Stomach (tissue), 9 donors: ENCODE data around the gene ITGA3. TPM values are rescaled to one million over a fixed set of nuclear protein-coding genes. Genes with fewer than 3 reads are reported as not detected.

Source experiments
- DNase-seq, 2 donors: peaks; one replicate each; pipeline versions ENCODE4 v3.0.0 to v3.0.0-alpha.2; 2013 to 2019
- H3K27ac ChIP-seq, 5 donors: fragments of 200-600 bp in 4 of 5; sonication (generic) in 4 of 5; one replicate each; pipeline ENCODE4 v1.5.1; 2013 to 2019; ENCODE audit warnings: mild to moderate bottlenecking in 1 of 5, moderate library complexity in 1 of 5
- H3K27me3 ChIP-seq, 3 donors: fragments of 200-600 bp; sonication (generic); one replicate each; pipeline ENCODE4 v1.5.1; 2017 to 2019; ENCODE audit warnings: mixed run types in 1 of 3
- H3K36me3 ChIP-seq, 4 donors: fragments of 200-600 bp; sonication (generic); 1 replicate in 3 of 4; 2 replicates in 1 of 4; pipeline ENCODE4 v1.5.1; 2016 to 2019
- H3K4me1 ChIP-seq, 4 donors: fragments of 200-600 bp; sonication (generic); one replicate each; pipeline ENCODE4 v1.5.1; 2016 to 2019
- H3K4me3 ChIP-seq, 4 donors: fragments of 200-600 bp; sonication (generic) in 3 of 4; one replicate each; pipeline ENCODE4 v1.5.1; 2016 to 2019; ENCODE audit warnings: mild to moderate bottlenecking in 1 of 4
- H3K9me3 ChIP-seq, 4 donors: fragments of 200-600 bp; sonication (generic); one replicate each; pipeline ENCODE4 v1.5.1; 2016 to 2019
- CTCF ChIP-seq, 7 experiments: fragments of 450-650 bp in 4 of 7; fragments of 200-600 bp in 3 of 7; sonication (generic) in 3 of 7; IDR thresholded peaks; one replicate each; pipeline ENCODE4 v1.5.1; 2016 to 2019; ENCODE audit warnings: antibody characterized with exemption in 7 of 7, control low read depth in 2 of 7, mild to moderate bottlenecking in 1 of 7
- EP300 ChIP-seq: sonication (generic); formaldehyde crosslinking; IDR thresholded peaks from one replicate; pipeline ENCODE4 v1.6.1; 2017; ENCODE audit warnings: antibody characterized with exemption
- POLR2A ChIP-seq, 4 donors: fragments of 450-650 bp; IDR thresholded peaks; one replicate each; pipeline ENCODE4 v1.6.1; 2016; ENCODE audit warnings: antibody characterized with exemption in 4 of 4, control low read depth in 2 of 4, mild to moderate bottlenecking in 1 of 4, moderate library complexity in 1 of 4
- POLR2AphosphoS5 ChIP-seq, 3 donors: sonication (generic); formaldehyde crosslinking; IDR thresholded peaks; one replicate each; pipeline ENCODE4 v1.6.1; 2016; ENCODE audit warnings: antibody characterized with exemption in 3 of 3
- WGBS, 5 donors: extraction: QIAGEN DNeasy Blood & Tissue Kit in 3 of 5; methylation state at CpG; one replicate each; pipeline versions ENCODE4 v1.1.5 to v1.1.7; 2013 to 2018; 5-methylcytosine and 5-hydroxymethylcytosine counted together
- intact Hi-C: fragments of 100-400 bp; cut with DNase I; formaldehyde crosslinking; loops from one replicate; pipeline ENCODE4 v1.15.1; 2023; ENCODE audit warnings: low total_unique reads
- polyA plus RNA-seq, 3 donors: library from polyadenylated mRNA; stranded (reverse); fragments of 200-250 nt; gene quantifications; one replicate each; pipeline ENCODE4 v1.2.3, GENCODE V29; 2013
- total RNA-seq, 5 donors: library from RNA; depleted of rRNA; stranded (reverse); fragments of >200 nt; gene quantifications; one replicate each; pipeline versions ENCODE4 v1.1.0 to v1.2.3, GENCODE V29; 2014 to 2016
- donor health status: healthy with polysubstance abuse.
- donor health status: Bipolar disorder and iron deficiency.
- donor health status: healthy.

Gene ITGA3
- total and polyA plus RNA-seq, 8 donors = 6.9 to 698 (median 73.9) TPM

GRCh38 chr17:50130559-50131305 is 74.8 kb downstream of the ITGA3 start:
- Histone ChIP-seq H3K27ac (no peak overlapping the region), H3K4me1 (peaks cover 39 to 66% (median 47%) of the 10 kb centered on the region in 4 donors), H3K4me3 (peak overlapping the region; percentile 49 to 60 (median 52)), H3K36me3 (peaks cover 11 to 19% (median 16%) of the 10 kb centered on the region in 4 donors), H3K9me3 (no peaks in the 10 kb centered on the region), H3K27me3 (peaks cover 0 to 41% (median 30%) of the 10 kb centered on the region in 3 donors)
- WGBS, 5 donors = 48 to 66% (median 51%) methylated on average over 12 to 19 of the region's 19 CpGs
- DNase-seq = no peak
- intact Hi-C loops = no loop called here
- no peak for TF ChIP-seq POLR2A (IDR thresholded peaks at IDR 0.05)
- no peak for TF ChIP-seq CTCF (IDR thresholded peaks at IDR 0.05)

- Histone ChIP-seq H3K4me1 (peaks cover 39 to 65% (median 47%) of the 10 kb centered on the region in 4 donors), H3K36me3 (peaks cover 26 to 34% (median 32%) of the 10 kb centered on the region in 4 donors), H3K27me3 (peaks cover 0 to 37% (median 30%) of the 10 kb centered on the region in 3 donors), H3K4me3 (no peak overlapping the region), H3K27ac (peak overlapping the region in 2 of 5 donors; percentile 59 to 64), H3K9me3 (no peaks in the 10 kb centered on the region)
- no peak for DNase-seq
- TF ChIP-seq CTCF (IDR thresholded peaks at IDR 0.05) = no peak
- TF ChIP-seq POLR2AphosphoS5 (IDR thresholded peaks at IDR 0.05) = no peak
- no peak for TF ChIP-seq POLR2A (IDR thresholded peaks at IDR 0.05)
- no peak for TF ChIP-seq EP300
- WGBS, 5 donors = 60 to 79% (median 70%) methylated on average over 3 to 6 of the region's 6 CpGs
- intact Hi-C loops = no loop called here
These were observed 76.3 kb downstream of the ITGA3 start for GRCh38 chr17:50132104-50132794.

- H3K36me3 ChIP-seq = peaks cover 36 to 44% (median 41%) of the 10 kb centered on the region in 4 donors
- intact Hi-C loops = no loop called here
- peak overlapping the region in 4 of 5 donors; percentile 16 to 64 (median 56) for H3K27ac ChIP-seq
- H3K4me1 ChIP-seq = peaks cover 39 to 56% (median 44%) of the 10 kb centered on the region in 4 donors
- TF ChIP-seq CTCF (IDR thresholded peaks at IDR 0.05) = no peak
- TF ChIP-seq POLR2AphosphoS5 (IDR thresholded peaks at IDR 0.05) = peak in 2 of 3 donors; percentile 22 to 50
- H3K4me3 ChIP-seq = no peak overlapping the region
- DNase-seq = no peak
- H3K27me3 ChIP-seq = peaks cover 0 to 29% (median 27%) of the 10 kb centered on the region in 3 donors
- WGBS, 5 donors = 42 to 54% (median 53%) methylated on average over 7 of the region's 7 CpGs
- no peaks in the 10 kb centered on the region for H3K9me3 ChIP-seq
These were observed 77.3 kb downstream of the ITGA3 start for GRCh38 chr17:50133028-50133768.

GRCh38 chr17:50133769-50134099 is 77.8 kb downstream of the ITGA3 start:
- no peaks in the 10 kb centered on the region for H3K9me3 ChIP-seq
- peaks cover 35 to 50% (median 39%) of the 10 kb centered on the region in 4 donors for H3K4me1 ChIP-seq
- WGBS, 5 donors = 17 to 32% (median 26%) methylated on average over 13 to 16 of the region's 16 CpGs
- TF ChIP-seq EP300 (no peak), POLR2AphosphoS5 (IDR thresholded peaks at IDR 0.05) (no peak), POLR2A (IDR thresholded peaks at IDR 0.05) (no peak)
- peak overlapping the region in 4 of 5 donors; percentile 16 to 64 (median 56) for H3K27ac ChIP-seq
- H3K27me3 ChIP-seq = peaks cover 0 to 24% (median 23%) of the 10 kb centered on the region in 3 donors
- H3K36me3 ChIP-seq = peaks cover 41 to 49% (median 47%) of the 10 kb centered on the region in 4 donors
- no peak for DNase-seq
- H3K4me3 ChIP-seq = no peak overlapping the region
- intact Hi-C loops = no loop called here
